ENCODE results near the gene IFIT1B.

The IFIT1B gene

GRCh38 chr10:89428877-89429276 lies 51.0 kb downstream of the IFIT1B start:
- TF ChIP-seq ZNF580 (tag by site-specific recombination; IDR thresholded peaks at IDR 0.05) = no peak
- TF ChIP-seq TCF7L2 (IDR thresholded peaks at IDR 0.05; ENCODE audit: borderline replicate concordance, low read depth, low read length) = no peak
- no peak for TF ChIP-seq PRDM6 (tag by site-specific recombination; IDR thresholded peaks at IDR 0.05)
- TF ChIP-seq ATF2 (tag by site-specific recombination; IDR thresholded peaks at IDR 0.05; ENCODE audit: low read depth) = no peak
- no peak for TF ChIP-seq ZBTB44 (tag by site-specific recombination; IDR thresholded peaks at IDR 0.05)
- no peak for TF ChIP-seq ZNF211 (tag by site-specific recombination; IDR thresholded peaks at IDR 0.05; ENCODE audit: low read depth)
- TF ChIP-seq ZNF112 (tag by site-specific recombination; IDR thresholded peaks at IDR 0.05) = no peak
- no peak for TF ChIP-seq ZNF239 (tag by site-specific recombination; IDR thresholded peaks at IDR 0.05)
- TF ChIP-seq ZSCAN23 (tag by site-specific recombination; IDR thresholded peaks at IDR 0.05) = no peak
- TF ChIP-seq YY1 (tag by site-specific recombination; IDR thresholded peaks at IDR 0.05) = no peak
- no peak for TF ChIP-seq YY2 (tag by site-specific recombination; IDR thresholded peaks at IDR 0.05)
- no peak for TF ChIP-seq ZNF530 (tag by site-specific recombination; IDR thresholded peaks at IDR 0.05; ENCODE audit: low read depth)
- TF ChIP-seq ZBTB7A (tag by site-specific recombination; IDR thresholded peaks at IDR 0.05; ENCODE audit: low read depth) = no peak
- TF ChIP-seq ZNF24 (tag by site-specific recombination; IDR thresholded peaks at IDR 0.05) = no peak
- no peak for TF ChIP-seq GLIS2 (tag by site-specific recombination; IDR thresholded peaks at IDR 0.05)
- TF ChIP-seq ZFP69B (tag by site-specific recombination; IDR thresholded peaks at IDR 0.05) = no peak
- no peak for TF ChIP-seq ZNF214 (tag by site-specific recombination; IDR thresholded peaks at IDR 0.05; ENCODE audit: borderline replicate concordance)
- no peak for TF ChIP-seq ZNF341 (tag by site-specific recombination; IDR thresholded peaks at IDR 0.05; ENCODE audit: low read depth)
- TF ChIP-seq ZNF48 (tag by site-specific recombination; IDR thresholded peaks at IDR 0.05) = no peak
- TF ChIP-seq ZSCAN4 (tag by site-specific recombination; IDR thresholded peaks at IDR 0.05) = no peak
- ChIA-PET CTCF (interaction anchor here (1.0 to 2.9 kb wide), 4 partner anchors 10 to 136 kb away, joined by 3 to 16 read pairs (median 7); no protein-coding TSS in a partner anchor), POLR2A (interaction anchor here (0.6 kb wide), 1 partner anchor 10 kb away, joined by 4 read pairs; no protein-coding TSS in a partner anchor)
- H3K9me3 ChIP-seq (ENCODE audit: control insufficient read depth, insufficient read depth, low read depth, low read length) = no peaks in the 10 kb centered on the region
- no peaks in the 10 kb centered on the region for H3K4me1 ChIP-seq (ENCODE audit: control insufficient read depth, insufficient read depth, low read length)
- no peak overlapping the region for H3K4me3 ChIP-seq (ENCODE audit: low read depth, low read length)
- no peaks in the 10 kb centered on the region for H3K36me3 ChIP-seq (ENCODE audit: control insufficient read depth in 2 of 2, insufficient read depth in 1 of 2, low read length in 2 of 2)
- no peak overlapping the region for H3K27ac ChIP-seq (ENCODE audit: extremely low read depth, low read depth, low read length)

- no peak overlapping the region for H3K27ac ChIP-seq (ENCODE audit: extremely low read depth, low read depth, low read length)
- no peak overlapping the region for H3K4me3 ChIP-seq (ENCODE audit: low read depth, low read length)
- TF ChIP-seq ZFP3 (tag by site-specific recombination; IDR thresholded peaks at IDR 0.05; ENCODE audit: low read depth) (no peak), ZFHX2 (tag by site-specific recombination; conservative IDR thresholded peaks at IDR 0.05) (no peak), ZNF626 (tag by site-specific recombination; IDR thresholded peaks at IDR 0.05) (no peak), ZNF274 (IDR thresholded peaks at IDR 0.05; ENCODE audit: low read length) (no peak), ZNF274 (tag by site-specific recombination; IDR thresholded peaks at IDR 0.05; ENCODE audit: borderline replicate concordance) (no peak), ZSCAN4 (tag by site-specific recombination; IDR thresholded peaks at IDR 0.05) (no peak), HIC1 (tag by site-specific recombination; IDR thresholded peaks at IDR 0.05) (no peak), ZNF48 (tag by site-specific recombination; IDR thresholded peaks at IDR 0.05) (no peak)
- CTCF ChIA-PET = interaction anchor here (0.9 to 1.3 kb wide), 5 partner anchors 10 to 133 kb away, joined by 3 to 6 read pairs (median 5); no protein-coding TSS in a partner anchor
- no peaks in the 10 kb centered on the region for H3K9me3 ChIP-seq (ENCODE audit: control insufficient read depth, insufficient read depth, low read depth, low read length)
- POLR2A ChIA-PET = interaction anchor here (0.5 kb wide), 1 partner anchor 39 kb away, joined by 9 read pairs; the partner anchor contains the start of gene IFIT1
- no peaks in the 10 kb centered on the region for H3K4me1 ChIP-seq (ENCODE audit: control insufficient read depth, insufficient read depth, low read length)
- H3K36me3 ChIP-seq (ENCODE audit: control insufficient read depth in 2 of 2, insufficient read depth in 1 of 2, low read length in 2 of 2) = no peaks in the 10 kb centered on the region
These were observed 54.1 kb downstream of the IFIT1B start for GRCh38 chr10:89431977-89432376.
